Osteoblast (primary cell): Measurements from ENCODE around the gene ELOF1. TPM values are rescaled to one million over a fixed set of nuclear protein-coding genes. Genes with fewer than 3 reads are reported as not detected.

Source experiments
- DNase-seq: peaks from one replicate; pipeline ENCODE4 v3.0.0; 2011; ENCODE audit warnings: low spot score, mixed read lengths; ENCODE audit not compliant: insufficient read length; ENCODE audit errors: missing footprints
- H2AFZ ChIP-seq: 2 replicates; pipeline ENCODE4 v1.6.0; 2011; ENCODE audit warnings: mild to moderate bottlenecking, low read length
- H3K27ac ChIP-seq: 2 replicates; pipeline ENCODE4 v1.5.1; 2011; ENCODE audit warnings: mild to moderate bottlenecking, low read depth, low read length, moderate library complexity
- H3K27me3 ChIP-seq: 2 replicates; pipeline ENCODE4 v1.6.0; 2012; ENCODE audit warnings: mild to moderate bottlenecking, control low read depth, inconsistent platforms, low read length, moderate library complexity; ENCODE audit not compliant: insufficient read depth
- H3K36me3 ChIP-seq: 2 replicates; pipeline ENCODE4 v1.5.1; 2011; ENCODE audit warnings: mild to moderate bottlenecking, low read length, control low read depth, moderate library complexity; ENCODE audit not compliant: insufficient read depth
- H3K4me1 ChIP-seq: 2 replicates; pipeline ENCODE4 v1.5.1; 2011; ENCODE audit warnings: mild to moderate bottlenecking, low read length, control low read depth, moderate library complexity; ENCODE audit not compliant: insufficient read depth
- H3K4me2 ChIP-seq: 2 replicates; pipeline ENCODE4 v1.6.0; 2011; ENCODE audit warnings: mild to moderate bottlenecking, low read length; ENCODE audit not compliant: insufficient read depth
- H3K4me3 ChIP-seq: fragments of 200-600 bp; sonication (generic); 3 replicates; pipeline ENCODE4 v1.5.1; 2012; ENCODE audit warnings: mild to moderate bottlenecking, low read length, inconsistent platforms; ENCODE audit not compliant: insufficient read depth
- H3K79me2 ChIP-seq: 2 replicates; pipeline ENCODE4 v1.6.0; 2012; ENCODE audit warnings: mild to moderate bottlenecking, low read length, control low read depth, inconsistent platforms; ENCODE audit not compliant: insufficient read depth
- H3K9me3 ChIP-seq: 2 replicates; pipeline ENCODE4 v1.5.1; 2011; ENCODE audit warnings: low read depth, low read length, control low read depth
- H4K20me1 ChIP-seq: 2 replicates; pipeline ENCODE4 v1.6.0; 2012; ENCODE audit warnings: mild to moderate bottlenecking, low read length, control low read depth; ENCODE audit not compliant: insufficient read depth
- total RNA-seq: library from RNA; depleted of rRNA; stranded (reverse); fragments of >200 nt; gene quantifications from 2 replicates; pipeline ENCODE4 v1.2.3, GENCODE V29; 2012
- TF ChIP-seq, protein P1 (sequence below): IDR thresholded peaks from 2 replicates; pipeline ENCODE4 v1.5.1; 2011; ENCODE audit warnings: mild to moderate bottlenecking, low read depth, low read length, moderate library complexity; ENCODE audit errors: extremely low read depth

The ELOF1 gene
- total RNA-seq, 1 donor, result 42.0 TPM

- DNase-seq, result peak; percentile 90
- H3K79me2 ChIP-seq, result peaks cover 18% of the 10 kb centered on the region
- H4K20me1 ChIP-seq, result peaks cover 15% of the 10 kb centered on the region
- no peaks in the 10 kb centered on the region for H3K27me3 ChIP-seq
- H3K36me3 ChIP-seq, result peaks cover 5% of the 10 kb centered on the region
- H3K9me3 ChIP-seq, result no peaks in the 10 kb centered on the region
- no peak overlapping the region for H3K4me3 ChIP-seq
- H3K27ac ChIP-seq, result no peak overlapping the region
- TF ChIP-seq, protein P1, sequence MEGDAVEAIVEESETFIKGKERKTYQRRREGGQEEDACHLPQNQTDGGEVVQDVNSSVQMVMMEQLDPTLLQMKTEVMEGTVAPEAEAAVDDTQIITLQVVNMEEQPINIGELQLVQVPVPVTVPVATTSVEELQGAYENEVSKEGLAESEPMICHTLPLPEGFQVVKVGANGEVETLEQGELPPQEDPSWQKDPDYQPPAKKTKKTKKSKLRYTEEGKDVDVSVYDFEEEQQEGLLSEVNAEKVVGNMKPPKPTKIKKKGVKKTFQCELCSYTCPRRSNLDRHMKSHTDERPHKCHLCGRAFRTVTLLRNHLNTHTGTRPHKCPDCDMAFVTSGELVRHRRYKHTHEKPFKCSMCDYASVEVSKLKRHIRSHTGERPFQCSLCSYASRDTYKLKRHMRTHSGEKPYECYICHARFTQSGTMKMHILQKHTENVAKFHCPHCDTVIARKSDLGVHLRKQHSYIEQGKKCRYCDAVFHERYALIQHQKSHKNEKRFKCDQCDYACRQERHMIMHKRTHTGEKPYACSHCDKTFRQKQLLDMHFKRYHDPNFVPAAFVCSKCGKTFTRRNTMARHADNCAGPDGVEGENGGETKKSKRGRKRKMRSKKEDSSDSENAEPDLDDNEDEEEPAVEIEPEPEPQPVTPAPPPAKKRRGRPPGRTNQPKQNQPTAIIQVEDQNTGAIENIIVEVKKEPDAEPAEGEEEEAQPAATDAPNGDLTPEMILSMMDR, result peak; percentile 49
- no peak overlapping the region for H2AFZ ChIP-seq
- no peaks in the 10 kb centered on the region for H3K4me1 ChIP-seq
- H3K4me2 ChIP-seq, result no peak overlapping the region
These were observed 7.3 kb downstream of the ELOF1 start for GRCh38 chr19:11551603-11552235.

DNA sequence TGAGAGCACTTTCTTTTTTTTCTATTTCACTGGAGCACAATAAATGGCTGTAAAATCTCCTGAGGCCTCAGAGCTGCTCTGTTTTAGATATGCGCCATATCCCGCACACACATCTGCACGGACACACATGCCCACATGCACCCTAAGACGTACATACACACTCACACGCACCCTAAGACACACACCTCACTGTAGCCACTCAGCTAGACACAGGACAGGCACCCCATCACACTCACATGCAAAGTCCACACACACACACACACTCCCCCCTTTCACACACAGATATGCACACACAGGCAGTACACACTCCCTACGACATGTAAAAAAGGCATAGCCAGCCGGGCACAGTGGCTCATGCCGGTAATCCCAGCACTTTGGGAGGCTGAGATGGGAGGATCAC, 8.8 kb downstream of the ELOF1 start:
- Histone ChIP-seq H3K79me2 (peaks cover 4% of the 10 kb centered on the region), H3K27me3 (no peaks in the 10 kb centered on the region), H3K4me1 (no peaks in the 10 kb centered on the region), H3K36me3 (peaks cover 2% of the 10 kb centered on the region), H3K4me3 (no peak overlapping the region), H2AFZ (no peak overlapping the region), H3K9me3 (no peaks in the 10 kb centered on the region), H4K20me1 (peaks cover 4% of the 10 kb centered on the region), H3K27ac (no peak overlapping the region), H3K4me2 (no peak overlapping the region)
- DNase-seq, result peak; percentile 83
- TF ChIP-seq, protein P1, result no peak

- DNase-seq, result peak; percentile 71
These were observed 9.6 kb downstream of the ELOF1 start for GRCh38 chr19:11549386-11549953.

More at GRCh38 chr19:11549386-11549953, 9.6 kb downstream of the ELOF1 start:
- peaks cover 2% of the 10 kb centered on the region for H3K79me2 ChIP-seq
- H3K4me1 ChIP-seq, result no peaks in the 10 kb centered on the region
- H3K27ac ChIP-seq, result no peak overlapping the region
- H4K20me1 ChIP-seq, result peaks cover 2% of the 10 kb centered on the region
- no peak overlapping the region for H3K4me2 ChIP-seq
- H2AFZ ChIP-seq, result no peak overlapping the region
- no peak overlapping the region for H3K4me3 ChIP-seq
- H3K9me3 ChIP-seq, result no peaks in the 10 kb centered on the region
- TF ChIP-seq, protein P1, result no peak
- no peaks in the 10 kb centered on the region for H3K36me3 ChIP-seq
- H3K27me3 ChIP-seq, result no peaks in the 10 kb centered on the region
